ENCODE results near the gene KCNMA1. TPM values are rescaled to one million over a fixed set of nuclear protein-coding genes. Genes with fewer than 3 reads are reported as not detected.
A peak's percentile ranks its signal among the peaks of the same experiment; 100 is the strongest.

Gene KCNMA1
- total and polyA plus RNA-seq, 9 of the 15 experiments (the other 6 are each of a cell fraction or from before 2014, with no cell fraction given), result 0.01 to 0.95 (median 0.15) TPM; not detected in 4

GRCh38 chr10:77391605-77392235 lies 245.9 kb downstream of the KCNMA1 start (continued):
- peak; percentile 73 for TF ChIP-seq PCBP1 (IDR thresholded peaks at IDR 0.05; ENCODE audit: low read depth, low read length, poor library complexity, severe bottlenecking)

- POLR2A ChIA-PET, result no interaction called here
- 0% methylated on average over 2 of the region's 2 CpGs for WGBS (ENCODE audit: insufficient coverage, low coverage, missing lambda C conversion rate)
- H4K20me1 ChIP-seq (replicated peaks; ENCODE audit: control insufficient read depth, insufficient read depth, low read length), result 0 out of 2 replicates have a peak, but pooled peaks cover 4% of the 10 kb centered on the region
- no peaks in the 10 kb centered on the region for H3K79me2 ChIP-seq (ENCODE audit: control insufficient read depth, insufficient read depth, low read length)
- H3K4me2 ChIP-seq (ENCODE audit: insufficient read depth, low read length), result no peak overlapping the region
- H3K36me3 ChIP-seq (ENCODE audit: control insufficient read depth, insufficient read depth, low read length), result no peaks in the 10 kb centered on the region
- no peaks in the 10 kb centered on the region for H3K9me1 ChIP-seq (ENCODE audit: control insufficient read depth, insufficient read depth, low read length)
- CTCF ChIA-PET (ENCODE audit: low intra/inter-chr PET ratio), result interaction anchor here (1.4 kb wide), 1 partner anchor 251 kb away, joined by 12 read pairs; no protein-coding TSS in a partner anchor
- H3K27ac ChIP-seq (ENCODE audit: extremely low read depth, low read depth, low read length), result no peak overlapping the region
- H3K27me3 ChIP-seq (ENCODE audit: control insufficient read depth in 2 of 2, insufficient read depth in 2 of 2, low read length in 2 of 2), result peaks cover 0 to 2% of the 10 kb centered on the region in 2 experiments; a peak in 1 of 5 replicates
- H3K9me3 ChIP-seq (replicated peaks; ENCODE audit: control insufficient read depth, insufficient read depth, low read depth, low read length), result no peaks in the 10 kb centered on the region
- H2AFZ ChIP-seq (ENCODE audit: low read depth, low read length), result no peak overlapping the region
- ATAC-seq (no peak), FAIRE-seq (no peak), DNase-seq (ENCODE audit: extremely low read depth in 1 of 4, low spot score in 3 of 4) (no peak)
- H3K9ac ChIP-seq (ENCODE audit: insufficient read depth in 1 of 2, low read depth in 2 of 2, low read length in 2 of 2), result no peak overlapping the region
- intact Hi-C loops (cut with micrococcal nuclease), result no loop called here
- in situ Hi-C loops (cut with MboI), result loop anchor here (25.0 kb wide), 1 partner anchor 247 kb away; the partner anchor contains the start of gene KCNMA1
- H3K4me1 ChIP-seq (replicated peaks in 1 of 2; ENCODE audit: control insufficient read depth in 2 of 2, insufficient read depth in 2 of 2, low read length in 2 of 2), result no peaks in the 10 kb centered on the region
- no TSS peak for BruUV-seq (replicated peaks)
- H3K4me3 ChIP-seq, result no peak overlapping the region
- TF ChIP-seq SAP30 (IDR thresholded peaks at IDR 0.05; ENCODE audit: borderline replicate concordance, insufficient read depth, low read depth, low read length, poor library complexity, severe bottlenecking) (no peak), ZNF165 (CRISPR knock-in tag; IDR thresholded peaks at IDR 0.05; ENCODE audit: borderline replicate concordance) (no peak), ESRRA (IDR thresholded peaks at IDR 0.05; ENCODE audit: borderline replicate concordance, low read depth) (no peak), CBX3 (IDR thresholded peaks at IDR 0.05; ENCODE audit: borderline replicate concordance in 1 of 2, low read length in 2 of 2) (no peak), RBM34 (IDR thresholded peaks at IDR 0.05; ENCODE audit: borderline replicate concordance, insufficient read depth, low read length) (no peak), NFXL1 (CRISPR knock-in tag; IDR thresholded peaks at IDR 0.05) (no peak), SMAD2 (IDR thresholded peaks at IDR 0.05; ENCODE audit: low read depth, low read length) (no peak), ZSCAN29 (IDR thresholded peaks at IDR 0.05) (no peak), TFE3 (CRISPR knock-in tag; IDR thresholded peaks at IDR 0.05) (no peak), ZNF232 (CRISPR knock-in tag; IDR thresholded peaks at IDR 0.05) (no peak), POLR3G (IDR thresholded peaks at IDR 0.05; ENCODE audit: extremely low read depth, insufficient read length, insufficient replicate concordance) (no peak), ILF3 (IDR thresholded peaks at IDR 0.05; ENCODE audit: borderline replicate concordance) (no peak), BCLAF1 (IDR thresholded peaks at IDR 0.05; ENCODE audit: borderline replicate concordance in 1 of 2, control insufficient read depth in 1 of 2, low read depth in 2 of 2, low read length in 1 of 2) (no peak), DNMT1 (IDR thresholded peaks at IDR 0.05) (no peak)
These were observed 247.1 kb downstream of the KCNMA1 start for GRCh38 chr10:77390481-77390891.
